Neural progenitor cell (in vitro differentiated cells): ENCODE data around the gene MAPK10. TPM values are rescaled to one million over a fixed set of nuclear protein-coding genes. Genes with fewer than 3 reads are reported as not detected.

Experiments
- DNase-seq: peaks from one replicate; pipeline ENCODE4 v3.0.0-alpha.2; 2016; ENCODE audit warnings: low spot score
- H2AFZ ChIP-seq: fragments of 200-600 bp; sonication (generic); replicated peaks from 2 replicates; pipeline ENCODE4 v1.6.1; 2016; ENCODE audit warnings: antibody characterized with exemption
- H3F3A ChIP-seq: fragments of 200-600 bp; sonication (generic); 2 replicates; pipeline ENCODE4 v1.6.1; 2016; ENCODE audit warnings: antibody characterized with exemption, low read depth
- H3K27ac ChIP-seq: fragments of 200-600 bp; sonication (generic); 2 replicates; pipeline ENCODE4 v1.5.1; 2016; ENCODE audit warnings: mild to moderate bottlenecking
- H3K27me3 ChIP-seq: fragments of 200-600 bp; sonication (generic); 2 replicates; pipeline ENCODE4 v1.6.1; 2016; ENCODE audit warnings: mild to moderate bottlenecking, moderate library complexity
- H3K36me3 ChIP-seq: fragments of 200-600 bp; sonication (generic); 2 replicates; pipeline ENCODE4 v1.5.1; 2016
- H3K4me1 ChIP-seq: fragments of 200-600 bp; sonication (generic); 2 replicates; pipeline ENCODE4 v1.6.1; 2016; ENCODE audit warnings: mixed run types
- H3K4me2 ChIP-seq: fragments of 200-600 bp; sonication (generic); 2 replicates; pipeline ENCODE4 v1.6.1; 2016
- H3K4me3 ChIP-seq: fragments of 200-600 bp; sonication (generic); 2 replicates; pipeline ENCODE4 v1.5.1; 2016
- H3K79me2 ChIP-seq: fragments of 200-600 bp; sonication (generic); 2 replicates; pipeline ENCODE4 v1.6.1; 2016; ENCODE audit warnings: low read depth
- H3K9ac ChIP-seq: fragments of 200-600 bp; sonication (generic); 2 replicates; pipeline ENCODE4 v1.6.1; 2016
- H3K9me3 ChIP-seq: fragments of 200-600 bp; sonication (generic); 2 replicates; pipeline ENCODE4 v1.5.1; 2016; ENCODE audit warnings: low read depth
- H4K20me1 ChIP-seq: fragments of 200-600 bp; sonication (generic); 2 replicates; pipeline ENCODE4 v1.6.1; 2016; ENCODE audit warnings: low read depth
- H3K27ac Mint-ChIP-seq: 3 replicates; pipeline ENCODE4 v1.8.0; 2021; ENCODE audit warnings: mixed read lengths
- H3K27me3 Mint-ChIP-seq: 2 replicates; pipeline ENCODE4 v1.8.0; 2022; ENCODE audit warnings: low read depth, mild to moderate bottlenecking, inconsistent platforms, moderate library complexity, mixed read lengths; ENCODE audit not compliant: insufficient read depth
- H3K36me3 Mint-ChIP-seq: 3 replicates; pipeline ENCODE4 v1.8.0; 2021; ENCODE audit warnings: mixed read lengths
- H3K4me1 Mint-ChIP-seq: 3 replicates; pipeline ENCODE4 v1.8.0; 2021; ENCODE audit warnings: mixed read lengths
- H3K4me3 Mint-ChIP-seq: 3 replicates; pipeline ENCODE4 v1.8.0; 2021; ENCODE audit warnings: mild to moderate bottlenecking, moderate library complexity, mixed read lengths
- H3K9me3 Mint-ChIP-seq: 3 replicates; pipeline ENCODE4 v1.8.0; 2020; ENCODE audit warnings: mixed read lengths
- EZH2 ChIP-seq: fragments of 200-600 bp; sonication (generic); IDR thresholded peaks from 2 replicates; pipeline ENCODE4 v1.6.1; 2017; ENCODE audit warnings: antibody characterized with exemption, mild to moderate bottlenecking, moderate library complexity
- EZH2phosphoT487 ChIP-seq: fragments of 200-600 bp; sonication (generic); IDR thresholded peaks from 2 replicates; pipeline ENCODE4 v1.6.1; 2017; ENCODE audit warnings: antibody characterized with exemption
- total RNA-seq: library from RNA; depleted of rRNA; stranded (reverse); fragments of >200 nt; gene quantifications from 2 replicates; pipeline ENCODE4 v1.2.3, GENCODE V29; 2015; ENCODE audit warnings: low replicate concordance
- TF ChIP-seq, protein P1 (sequence below): fragments of 200-600 bp; sonication (generic); IDR thresholded peaks from 2 replicates; pipeline ENCODE4 v1.5.1; 2017; ENCODE audit warnings: antibody characterized with exemption, mild to moderate bottlenecking

Gene MAPK10
- total RNA-seq, 1 donor from 2014 or later, result 383 TPM

DNA sequence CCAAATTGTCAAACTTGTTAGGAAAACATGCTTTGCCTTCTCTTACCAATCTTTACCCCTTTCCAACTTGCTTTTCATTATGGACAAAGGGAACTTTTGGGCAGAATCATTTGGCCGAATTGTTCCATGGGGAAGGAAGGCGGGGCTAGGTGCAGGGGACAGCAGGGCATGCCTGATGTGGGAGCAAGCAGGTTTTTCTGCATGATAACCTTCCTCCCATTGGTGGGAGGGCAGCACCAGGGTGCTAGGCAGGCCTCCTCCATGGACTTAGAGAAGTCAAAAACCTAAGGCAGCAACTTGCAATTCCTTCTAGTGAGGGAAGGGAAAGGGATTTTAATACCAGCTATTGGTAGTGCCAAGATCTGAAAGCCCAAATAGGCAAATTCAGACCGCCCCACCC is 260.5 kb downstream of the MAPK10 start:
- H3K4me1 Mint-ChIP-seq, result no peaks in the 10 kb centered on the region
- H3K36me3 Mint-ChIP-seq, result peaks cover 22% of the 10 kb centered on the region
- H3K4me1 ChIP-seq, result no peaks in the 10 kb centered on the region
- peaks cover 2% of the 10 kb centered on the region for H3K27me3 Mint-ChIP-seq
- no peak for TF ChIP-seq EZH2phosphoT487
- TF ChIP-seq, protein P1, sequence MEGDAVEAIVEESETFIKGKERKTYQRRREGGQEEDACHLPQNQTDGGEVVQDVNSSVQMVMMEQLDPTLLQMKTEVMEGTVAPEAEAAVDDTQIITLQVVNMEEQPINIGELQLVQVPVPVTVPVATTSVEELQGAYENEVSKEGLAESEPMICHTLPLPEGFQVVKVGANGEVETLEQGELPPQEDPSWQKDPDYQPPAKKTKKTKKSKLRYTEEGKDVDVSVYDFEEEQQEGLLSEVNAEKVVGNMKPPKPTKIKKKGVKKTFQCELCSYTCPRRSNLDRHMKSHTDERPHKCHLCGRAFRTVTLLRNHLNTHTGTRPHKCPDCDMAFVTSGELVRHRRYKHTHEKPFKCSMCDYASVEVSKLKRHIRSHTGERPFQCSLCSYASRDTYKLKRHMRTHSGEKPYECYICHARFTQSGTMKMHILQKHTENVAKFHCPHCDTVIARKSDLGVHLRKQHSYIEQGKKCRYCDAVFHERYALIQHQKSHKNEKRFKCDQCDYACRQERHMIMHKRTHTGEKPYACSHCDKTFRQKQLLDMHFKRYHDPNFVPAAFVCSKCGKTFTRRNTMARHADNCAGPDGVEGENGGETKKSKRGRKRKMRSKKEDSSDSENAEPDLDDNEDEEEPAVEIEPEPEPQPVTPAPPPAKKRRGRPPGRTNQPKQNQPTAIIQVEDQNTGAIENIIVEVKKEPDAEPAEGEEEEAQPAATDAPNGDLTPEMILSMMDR, result no peak
- no peak for TF ChIP-seq EZH2
- H3F3A ChIP-seq, result peaks cover 11% of the 10 kb centered on the region
- H3K9me3 Mint-ChIP-seq, result no peaks in the 10 kb centered on the region
- no peaks in the 10 kb centered on the region for H3K79me2 ChIP-seq
- H3K27me3 ChIP-seq, result no peaks in the 10 kb centered on the region
- DNase-seq, result no peak
- H2AFZ ChIP-seq, result no peak overlapping the region
- H3K27ac ChIP-seq, result no peak overlapping the region
- H3K4me3 ChIP-seq, result no peak overlapping the region
- H4K20me1 ChIP-seq, result no peaks in the 10 kb centered on the region
- no peak overlapping the region for H3K27ac Mint-ChIP-seq
- no peak overlapping the region for H3K4me2 ChIP-seq
- H3K4me3 Mint-ChIP-seq, result no peak overlapping the region
- H3K36me3 ChIP-seq, result peaks cover 15% of the 10 kb centered on the region
- no peak overlapping the region for H3K9ac ChIP-seq
- H3K9me3 ChIP-seq, result no peaks in the 10 kb centered on the region

DNA sequence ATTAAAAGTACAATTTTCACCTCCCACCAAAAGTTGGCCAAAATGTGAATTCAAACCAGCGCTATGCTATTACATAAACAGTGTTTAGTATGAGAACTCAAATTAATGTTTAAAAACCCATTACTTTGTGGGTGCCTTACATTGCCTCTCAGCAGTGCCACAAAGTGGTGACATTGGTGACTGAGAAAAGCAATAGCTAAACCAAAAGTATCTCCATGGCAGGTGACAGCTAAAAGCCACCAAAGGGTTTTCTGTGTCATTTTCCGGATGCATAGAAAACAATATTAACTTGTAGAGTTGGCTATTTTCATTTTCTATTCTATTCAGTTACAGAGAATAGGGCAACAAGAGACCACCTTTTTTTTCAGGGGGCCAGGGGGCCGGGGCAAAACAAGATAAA is 261.2 kb downstream of the MAPK10 start:
- H3K36me3 Mint-ChIP-seq, result peaks cover 22% of the 10 kb centered on the region
- Histone ChIP-seq H3K36me3 (peaks cover 10% of the 10 kb centered on the region), H3K4me2 (no peak overlapping the region), H3K27me3 (no peaks in the 10 kb centered on the region), H3K9ac (no peak overlapping the region), H3K4me1 (no peaks in the 10 kb centered on the region), H3K9me3 (no peaks in the 10 kb centered on the region), H3K79me2 (no peaks in the 10 kb centered on the region), H2AFZ (no peak overlapping the region), H3K4me3 (no peak overlapping the region), H3K27ac (no peak overlapping the region), H3F3A (peaks cover 11% of the 10 kb centered on the region), H4K20me1 (no peaks in the 10 kb centered on the region)
- no peak for DNase-seq
- H3K27me3 Mint-ChIP-seq, result peaks cover 2% of the 10 kb centered on the region
- no peaks in the 10 kb centered on the region for H3K4me1 Mint-ChIP-seq
- H3K27ac Mint-ChIP-seq, result no peak overlapping the region
- no peak overlapping the region for H3K4me3 Mint-ChIP-seq
- no peak for TF ChIP-seq EZH2phosphoT487
- TF ChIP-seq, protein P1, result no peak
- TF ChIP-seq EZH2, result no peak
- H3K9me3 Mint-ChIP-seq, result no peaks in the 10 kb centered on the region

DNA sequence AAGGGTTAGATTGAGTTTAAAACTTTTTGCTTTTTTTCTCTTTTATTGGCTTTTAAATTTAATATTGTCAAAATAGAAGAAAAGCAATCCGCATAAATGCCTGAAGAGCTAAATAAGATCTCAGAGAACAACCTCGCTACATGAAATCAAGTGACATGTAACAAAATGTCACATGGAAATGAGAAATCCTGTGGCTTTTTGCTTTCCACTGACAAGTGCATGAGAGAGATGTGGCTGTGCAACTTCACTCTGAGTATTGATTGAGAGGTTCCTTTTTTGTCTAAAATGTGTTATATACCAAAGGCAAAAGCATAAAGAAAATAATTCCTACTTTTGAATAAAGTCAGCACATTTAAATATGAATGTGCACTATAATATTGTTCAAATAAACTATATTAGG is 263.5 kb downstream of the MAPK10 start:
- Histone ChIP-seq H3K27ac (no peak overlapping the region), H3K36me3 (peaks cover 9% of the 10 kb centered on the region), H3K27me3 (no peaks in the 10 kb centered on the region), H4K20me1 (no peaks in the 10 kb centered on the region), H3K9me3 (no peaks in the 10 kb centered on the region), H3K79me2 (no peaks in the 10 kb centered on the region), H2AFZ (no peak overlapping the region), H3K4me1 (no peaks in the 10 kb centered on the region), H3K4me2 (no peak overlapping the region), H3F3A (peaks cover 11% of the 10 kb centered on the region), H3K9ac (no peak overlapping the region), H3K4me3 (no peak overlapping the region)
- no peaks in the 10 kb centered on the region for H3K9me3 Mint-ChIP-seq
- no peak overlapping the region for H3K4me3 Mint-ChIP-seq
- no peak for DNase-seq
- H3K27ac Mint-ChIP-seq, result no peak overlapping the region
- H3K4me1 Mint-ChIP-seq, result no peaks in the 10 kb centered on the region
- H3K27me3 Mint-ChIP-seq, result peaks cover 2% of the 10 kb centered on the region
- TF ChIP-seq EZH2 (no peak), EZH2phosphoT487 (no peak)
- TF ChIP-seq, protein P1, result no peak
- H3K36me3 Mint-ChIP-seq, result peaks cover 12% of the 10 kb centered on the region
